HG03439 (cell line): Measurements from ENCODE around the gene COL6A5.
"Not testable (repeated sequence)": the region's sequence is repeated elsewhere in the genome, so short reads cannot be mapped to it uniquely, and the experiment has no call there.

Experiments
- ATAC-seq: cut with Tn5 transposase; IDR thresholded peaks from one replicate; pipeline ENCODE4 v1.9.1; 2021; ENCODE audit warnings: mild to moderate bottlenecking, moderate library complexity; ENCODE audit not compliant: unreplicated experiment

Gene COL6A5

DNA sequence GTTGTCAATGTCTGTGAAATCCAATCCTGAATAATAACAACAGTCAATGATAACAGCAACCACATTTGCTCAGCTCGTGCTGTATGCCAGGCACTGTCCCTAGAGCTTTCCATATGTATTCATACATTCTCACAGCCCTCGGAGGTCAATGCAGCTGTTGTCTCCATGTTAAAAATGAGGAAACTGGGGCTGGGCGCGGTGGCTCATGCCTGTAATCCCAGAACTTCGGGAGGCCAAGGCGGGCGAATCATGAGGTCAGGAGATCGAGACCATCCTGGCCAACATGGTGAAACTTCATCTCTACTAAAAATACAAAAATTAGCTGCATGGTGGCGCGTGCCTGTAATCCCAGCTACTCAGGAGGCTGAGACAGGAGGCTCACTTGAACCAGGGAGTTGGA, 86.6 kb downstream of the COL6A5 start:
- ATAC-seq, result not testable (repeated sequence)

DNA sequence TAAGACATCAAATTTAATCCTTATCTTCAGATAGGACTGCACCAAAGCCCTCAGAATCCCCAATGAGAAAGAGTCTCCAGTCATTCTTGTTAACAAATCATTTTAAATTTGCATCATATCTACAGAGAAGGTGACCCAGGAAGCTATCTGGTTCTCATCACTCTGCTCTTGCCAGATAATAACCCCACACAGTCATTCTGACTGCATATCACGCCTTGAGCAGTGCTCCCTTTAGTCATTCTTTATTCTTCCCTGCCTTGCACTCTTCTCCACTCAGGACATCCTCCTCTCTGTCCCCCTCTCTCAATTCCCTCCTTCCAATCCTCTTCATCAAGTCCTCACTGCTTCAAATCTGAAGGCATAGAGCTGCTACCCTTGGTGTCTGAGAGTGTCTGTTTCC, 87.8 kb downstream of the COL6A5 start:
- ATAC-seq, result no peak

DNA sequence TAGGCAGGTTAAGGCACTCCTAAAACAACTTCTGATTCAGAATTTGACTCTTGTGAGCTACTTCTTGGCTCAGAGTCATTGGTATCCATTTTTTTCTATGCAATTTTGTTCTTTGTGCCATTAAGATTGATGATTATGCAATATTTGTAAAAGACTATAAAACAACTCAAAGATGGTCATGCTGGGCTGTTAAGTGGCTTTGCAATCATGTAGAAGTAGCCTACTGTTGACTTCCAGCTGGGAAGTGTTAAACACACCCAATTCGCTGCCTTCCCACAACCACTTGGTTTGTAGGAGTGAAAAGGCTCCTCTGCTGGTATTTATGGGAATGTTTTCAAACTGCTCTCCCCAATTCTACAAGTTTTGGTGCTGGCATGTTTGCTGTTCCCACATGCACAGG, 96.8 kb downstream of the COL6A5 start:
- no peak for ATAC-seq

DNA sequence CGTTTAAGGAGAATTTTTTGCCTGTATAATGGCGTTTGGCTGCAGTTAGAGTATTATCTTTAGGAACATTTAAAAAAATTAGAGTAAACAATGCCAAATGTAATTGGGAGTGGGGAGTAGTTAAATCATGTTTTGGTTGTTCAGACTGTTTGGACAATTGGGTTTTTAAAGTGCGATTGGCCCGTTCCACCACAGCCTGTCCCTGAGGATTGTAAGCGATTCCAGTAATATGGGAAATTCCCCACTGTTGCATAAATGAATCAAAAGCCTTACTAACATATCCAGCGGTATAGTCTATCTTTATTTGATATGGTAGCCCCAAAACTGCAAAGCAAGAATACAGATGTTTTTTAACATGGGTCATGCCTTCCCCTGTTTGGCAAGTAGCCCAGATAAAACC, 101.4 kb downstream of the COL6A5 start:
- ATAC-seq, result not testable (repeated sequence)

DNA sequence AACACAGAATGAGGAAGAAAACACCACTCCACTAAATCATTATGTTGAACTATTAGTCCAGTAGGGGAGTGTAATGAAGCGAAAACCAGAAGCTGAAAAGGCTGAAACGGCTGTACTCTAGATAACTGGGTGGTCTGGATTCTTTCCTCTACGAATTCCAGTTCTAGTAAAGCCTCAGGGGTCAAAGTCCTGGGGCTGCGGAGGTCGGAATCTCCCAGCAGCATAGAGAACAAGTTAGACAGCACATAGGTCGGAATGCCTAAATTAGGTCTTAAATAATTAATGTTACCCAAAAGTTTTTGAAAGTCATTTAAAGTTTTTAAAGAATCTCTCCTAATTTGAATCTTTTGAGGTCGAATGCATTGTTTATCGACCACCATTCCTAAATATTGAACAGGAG, 102.7 kb downstream of the COL6A5 start:
- ATAC-seq, result not testable (repeated sequence)

DNA sequence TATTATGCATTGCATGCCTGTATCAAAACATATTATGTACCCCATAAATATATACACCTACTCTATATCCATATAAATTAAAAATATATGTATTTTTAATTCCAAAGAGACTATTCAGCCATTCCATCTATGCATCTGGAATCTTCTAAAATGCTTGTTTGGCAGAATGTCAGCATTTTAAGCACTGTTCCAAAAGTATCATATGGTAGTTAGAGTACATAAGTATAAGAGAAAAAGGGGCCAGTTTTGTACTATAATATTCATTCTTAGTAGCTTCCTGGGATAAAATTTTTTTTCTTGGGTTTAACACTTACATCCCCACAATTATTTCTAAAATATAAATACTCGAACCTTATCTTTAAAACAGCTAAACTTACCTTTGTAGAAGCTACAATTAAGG, 111.1 kb downstream of the COL6A5 start:
- no peak for ATAC-seq

DNA sequence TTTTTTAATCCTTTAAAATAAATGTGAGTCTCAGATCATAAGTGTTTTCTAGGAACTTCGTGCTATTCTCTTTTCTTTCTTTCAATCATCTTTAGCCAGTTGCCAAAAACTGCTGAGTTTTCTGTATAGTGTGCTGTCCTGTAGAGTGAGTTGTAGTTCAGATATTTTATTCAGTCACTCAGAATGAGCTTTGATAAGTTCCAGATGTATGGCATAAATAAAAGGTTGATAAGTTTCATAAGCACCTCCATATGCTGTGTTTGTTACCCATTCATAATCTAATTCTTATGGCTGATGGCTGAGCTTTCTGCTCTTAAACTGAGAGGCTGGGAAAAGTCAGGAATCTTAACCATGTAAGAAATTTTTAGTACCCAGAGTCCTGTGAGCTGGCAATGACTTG, 112.2 kb downstream of the COL6A5 start:
- ATAC-seq, result no peak

DNA sequence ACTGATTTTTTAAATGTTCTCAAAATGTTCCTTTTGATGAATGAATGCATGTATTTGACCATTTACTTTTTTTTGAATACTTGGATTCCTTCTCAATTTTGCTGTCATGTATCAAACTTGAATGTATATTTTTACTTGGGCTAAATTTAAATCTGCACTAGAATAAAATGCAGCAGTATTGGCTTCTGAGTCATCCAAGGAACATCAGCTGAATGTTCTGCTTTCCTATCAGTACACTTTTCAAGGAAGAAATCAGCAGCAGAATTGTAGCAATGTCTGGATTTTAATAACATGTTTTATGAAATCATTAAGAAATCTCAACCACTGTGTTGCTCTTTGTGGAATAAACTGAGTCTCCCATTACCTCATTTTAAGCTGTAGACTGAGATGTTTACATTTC, 114.5 kb downstream of the COL6A5 start:
- no peak for ATAC-seq

DNA sequence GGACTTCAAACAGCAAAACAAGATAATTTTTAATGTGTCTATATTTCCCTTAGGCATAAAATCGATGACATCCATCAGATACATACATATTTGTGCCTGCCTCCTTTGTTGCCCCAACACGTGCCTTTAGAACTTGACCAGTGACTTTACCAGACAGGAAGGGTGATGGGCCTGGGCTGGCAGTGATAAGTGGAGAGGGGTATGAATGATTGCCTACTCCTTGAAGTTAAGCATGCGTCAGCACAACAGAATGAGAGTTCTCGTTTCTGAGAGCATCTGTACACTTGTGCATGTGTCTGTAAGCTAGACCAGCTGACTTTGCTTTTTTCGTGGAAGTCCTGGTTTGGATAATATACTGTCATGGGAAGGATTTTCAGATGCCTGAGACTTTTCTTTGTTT, 116.6 kb downstream of the COL6A5 start:
- ATAC-seq, result no peak

DNA sequence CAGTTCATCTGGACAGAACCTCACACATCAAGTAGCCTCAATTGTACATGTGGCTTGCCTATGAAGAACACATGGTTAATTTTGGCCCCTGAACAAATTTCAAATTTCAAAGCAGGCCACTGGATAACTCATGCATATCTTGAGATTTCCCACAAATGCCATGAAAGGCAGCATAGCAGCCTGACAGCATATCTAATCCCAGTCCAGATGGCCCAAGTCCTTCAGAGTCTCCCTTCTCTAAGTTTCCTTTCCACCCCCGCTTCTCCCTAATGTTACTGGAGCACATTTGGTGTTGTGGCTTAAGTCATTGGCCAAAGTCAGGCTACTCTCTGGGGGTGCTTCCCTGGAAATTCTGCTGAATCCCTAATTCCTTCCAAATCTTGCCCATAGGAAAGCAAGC, 117.7 kb downstream of the COL6A5 start:
- ATAC-seq, result no peak

DNA sequence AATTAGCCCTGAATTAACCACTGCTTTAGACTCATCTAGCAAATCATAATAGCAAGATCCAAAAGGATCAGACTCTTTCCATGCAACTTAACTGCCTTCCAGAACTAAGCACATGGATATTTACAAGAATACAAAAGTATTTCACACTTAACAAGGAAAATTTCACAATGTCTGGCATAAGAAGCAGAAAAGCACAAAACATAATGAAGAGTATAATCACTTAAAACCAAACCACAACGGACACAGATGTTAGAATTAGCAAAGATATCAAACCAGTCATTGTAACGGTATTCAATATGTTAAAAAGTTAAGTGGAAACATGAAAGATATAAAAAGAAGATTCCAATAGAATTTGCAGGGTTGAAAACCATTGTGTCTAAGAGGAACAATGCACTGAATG, 120.0 kb downstream of the COL6A5 start:
- no peak for ATAC-seq

DNA sequence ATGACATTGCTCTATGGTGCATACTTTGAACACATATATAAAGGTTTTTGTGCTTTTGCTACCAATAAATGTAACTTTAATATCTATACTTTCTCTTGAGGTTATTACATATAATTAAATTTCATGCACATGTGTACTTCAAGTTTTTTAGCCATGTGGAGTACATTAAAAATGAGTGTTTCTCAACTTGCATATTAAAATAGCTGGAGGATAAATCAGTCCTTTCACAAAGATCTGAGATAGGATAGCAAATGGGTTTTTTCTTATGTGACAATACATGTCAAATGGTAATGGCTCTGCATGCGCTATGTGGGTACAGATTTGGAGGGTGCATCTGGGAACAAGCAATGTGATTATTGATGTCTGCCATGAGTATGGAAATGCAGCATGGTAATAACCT, 122.8 kb downstream of the COL6A5 start:
- ATAC-seq, result no peak

DNA sequence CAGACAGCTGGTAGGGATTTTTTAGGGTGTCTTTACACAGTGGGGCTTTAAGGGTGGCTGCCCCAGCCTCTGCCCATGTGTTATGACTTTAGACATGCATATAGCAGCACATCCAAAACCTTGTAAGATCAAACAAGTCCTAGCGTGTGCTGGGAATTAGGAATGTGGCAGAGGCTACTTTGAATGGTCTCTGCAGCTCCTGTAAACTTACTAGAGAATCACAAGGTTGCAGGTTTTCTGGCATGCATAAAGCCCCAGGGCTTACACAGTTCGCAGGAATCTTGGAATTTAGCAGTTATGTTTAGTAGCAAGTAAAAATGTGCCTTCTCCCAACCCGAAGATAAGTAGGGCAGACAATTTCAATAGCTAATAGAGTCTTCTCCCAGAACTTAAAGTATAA, 124.7 kb downstream of the COL6A5 start:
- ATAC-seq, result no peak

DNA sequence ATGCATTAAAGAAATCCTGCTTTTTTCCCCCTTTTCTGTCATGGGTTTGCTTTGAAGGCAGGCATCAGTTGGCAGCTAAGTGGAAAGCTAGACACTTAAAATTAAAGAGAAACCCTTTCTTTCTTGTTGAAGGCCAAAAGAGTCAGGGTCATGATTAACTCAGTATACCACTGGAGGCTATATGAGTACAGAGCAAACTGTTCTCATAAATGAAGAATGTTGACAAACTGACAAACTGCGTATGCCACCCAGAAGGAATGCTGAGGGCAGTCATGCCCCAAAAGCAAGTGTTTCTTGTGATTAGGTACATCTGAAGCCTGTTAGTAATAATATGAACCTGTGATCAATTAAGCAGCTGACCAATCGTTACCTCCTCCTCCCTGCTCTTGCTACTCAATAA, 127.9 kb downstream of the COL6A5 start:
- no peak for ATAC-seq

DNA sequence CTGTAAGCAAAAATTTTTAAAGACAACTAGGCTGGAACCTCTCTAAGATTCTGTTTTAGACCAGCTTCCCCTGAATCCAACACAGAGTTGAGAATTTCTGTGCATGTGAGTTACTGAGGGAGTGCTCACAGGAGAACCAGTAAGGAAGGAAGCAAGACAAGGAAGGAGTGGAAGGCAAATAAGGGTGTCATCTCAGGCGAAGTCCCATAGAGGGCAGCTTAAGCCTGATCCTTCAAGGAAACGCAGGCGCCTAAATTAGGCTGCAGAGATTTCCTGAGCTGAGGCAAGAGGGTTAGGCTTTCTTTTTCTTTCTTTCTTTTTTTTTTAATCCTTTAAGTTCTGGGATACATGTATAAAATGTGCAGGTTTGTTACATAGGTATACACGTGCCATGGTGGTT, 135.3 kb downstream of the COL6A5 start:
- no peak for ATAC-seq

DNA sequence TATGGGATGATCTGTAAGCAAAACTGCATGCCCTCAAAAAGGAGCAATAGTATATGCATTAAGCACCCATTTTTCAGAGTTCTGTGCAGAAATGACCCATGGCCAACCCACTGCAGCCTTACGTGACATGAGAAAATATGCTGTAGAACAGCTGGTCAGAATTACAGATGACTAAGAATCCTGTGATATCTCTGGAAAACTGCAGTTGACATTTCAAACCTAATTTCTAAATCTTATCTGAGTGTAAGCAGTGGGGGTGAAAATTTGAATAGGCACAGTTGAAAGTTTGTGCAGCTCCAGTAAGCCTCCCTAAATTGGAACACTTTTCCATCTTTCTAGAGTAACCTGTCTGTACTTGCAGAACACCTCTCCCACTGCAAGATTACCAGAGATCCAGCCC, 142.8 kb downstream of the COL6A5 start:
- no peak for ATAC-seq

DNA sequence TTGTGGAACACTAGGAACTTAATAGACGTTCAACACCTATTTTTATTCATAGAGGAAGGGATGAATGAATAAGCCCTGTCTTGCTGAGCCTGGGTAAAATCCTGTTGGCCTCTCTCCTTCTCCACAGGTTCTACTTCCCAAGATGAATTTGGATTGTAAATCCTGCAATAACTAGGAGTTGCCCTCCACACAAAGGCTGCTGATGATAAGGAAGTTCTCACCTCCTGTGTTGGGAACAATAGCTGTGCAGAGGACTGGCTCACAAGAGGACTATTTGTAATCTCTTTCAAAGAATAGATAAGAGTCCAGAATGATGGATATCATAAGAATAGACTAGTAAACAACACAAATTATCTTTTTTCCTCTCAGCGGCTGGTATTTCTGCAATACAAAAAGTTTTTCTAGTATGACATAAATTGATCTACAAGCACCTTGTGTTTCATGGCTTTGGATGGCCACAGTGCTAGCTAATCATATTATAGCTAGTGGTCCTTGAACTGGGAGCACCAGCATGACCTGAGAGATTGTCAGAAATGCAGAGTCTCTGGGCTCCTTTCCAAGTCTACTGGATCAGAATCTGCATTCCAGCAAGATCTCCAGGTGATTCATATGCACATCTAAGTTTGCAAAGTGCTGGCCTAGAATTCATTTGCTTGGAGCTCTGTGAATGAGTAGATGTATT, 143.4 kb downstream of the COL6A5 start:
- no peak for ATAC-seq

DNA sequence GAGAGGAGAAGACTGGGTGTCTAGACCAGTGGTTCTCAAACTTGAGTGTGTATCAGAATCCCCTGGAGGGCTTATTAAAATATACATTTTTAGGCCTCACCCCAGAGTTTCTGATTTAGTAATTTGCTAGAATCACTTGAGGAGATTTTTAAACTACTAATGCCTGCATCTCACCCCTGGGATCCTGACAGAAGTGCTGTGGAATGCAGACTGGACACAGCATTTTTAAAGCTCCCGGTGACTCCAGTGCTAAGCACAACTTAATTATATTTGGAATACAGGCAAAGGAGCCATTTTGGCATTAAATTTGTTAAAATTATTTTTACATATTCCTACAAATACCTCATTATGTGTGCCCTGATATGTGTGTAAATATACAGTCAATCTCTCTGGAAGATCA, 144.8 kb downstream of the COL6A5 start:
- ATAC-seq, result no peak

DNA sequence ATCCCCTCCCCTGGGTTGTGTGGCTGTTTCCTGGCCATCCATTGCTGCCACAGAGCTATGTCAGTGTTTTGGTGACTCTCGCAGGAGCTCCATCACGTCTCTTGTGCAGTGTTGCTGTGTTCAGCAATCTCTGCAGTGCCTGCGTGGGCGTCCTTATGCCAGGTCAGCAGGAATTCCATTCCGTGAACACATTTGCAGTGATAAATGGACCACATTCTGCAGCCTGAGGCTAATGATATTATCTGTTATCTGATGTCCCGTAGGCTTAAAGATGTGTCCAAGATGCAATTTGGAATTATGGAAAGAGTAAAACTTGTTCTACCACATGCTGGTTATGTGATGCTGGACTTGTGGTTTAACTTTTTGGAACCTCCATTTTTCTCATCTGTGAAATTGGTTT, 146.0 kb downstream of the COL6A5 start:
- no peak for ATAC-seq

DNA sequence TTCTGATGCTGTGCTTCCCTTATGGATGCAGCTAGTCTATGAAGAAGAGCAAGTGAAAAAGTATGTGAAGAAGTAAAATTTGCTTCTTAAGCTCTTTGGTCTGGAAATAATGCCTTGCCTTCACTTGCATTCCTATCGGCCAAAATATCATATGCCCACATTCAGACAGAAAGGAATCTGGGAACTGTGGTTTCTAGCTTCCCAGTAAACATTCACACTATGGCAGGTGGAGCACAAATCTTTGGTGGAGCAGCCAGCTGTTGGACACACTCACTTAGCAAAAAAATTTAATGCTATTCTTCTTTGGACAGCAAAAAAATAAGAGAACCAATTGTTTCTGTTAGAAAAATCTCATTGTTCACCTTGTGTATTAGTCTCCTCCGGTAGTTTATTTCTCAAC, 159.2 kb downstream of the COL6A5 start:
- ATAC-seq, result no peak

DNA sequence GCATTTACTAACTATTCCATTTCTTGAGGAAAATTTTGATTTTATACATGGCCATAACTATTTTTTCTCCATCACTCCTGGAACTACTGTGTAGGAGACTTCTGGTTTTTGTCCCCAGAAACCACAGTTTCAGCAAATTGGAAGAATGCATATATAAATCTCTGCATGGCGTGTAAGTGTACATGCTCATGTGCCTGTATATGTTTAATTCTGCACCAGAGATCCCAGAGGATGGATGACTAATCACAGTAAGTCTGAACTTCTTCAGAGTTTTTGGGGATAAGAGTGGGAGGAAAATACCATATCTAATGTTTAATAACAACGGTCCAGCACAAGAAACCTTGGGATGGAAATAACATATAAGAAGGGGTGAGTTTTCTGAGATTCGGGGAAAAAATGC, 160.6 kb downstream of the COL6A5 start:
- ATAC-seq, result no peak

DNA sequence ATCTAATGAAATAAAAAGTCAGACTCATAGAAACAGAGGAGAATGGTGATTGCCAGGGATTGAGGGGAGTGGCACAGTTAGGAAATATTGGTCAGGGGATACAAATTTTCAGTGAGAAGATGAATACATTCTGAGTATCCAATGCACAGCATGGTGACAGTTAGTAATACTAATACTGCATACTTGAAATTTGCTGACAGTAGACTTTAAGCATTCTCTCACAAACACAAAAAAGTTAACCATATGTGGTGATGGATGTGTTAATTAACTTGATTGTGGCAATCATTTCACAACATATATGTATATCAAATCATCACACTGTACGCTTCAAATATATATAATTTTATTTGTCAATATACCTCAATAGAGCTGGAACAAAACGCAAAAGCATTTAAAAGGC, 162.3 kb downstream of the COL6A5 start:
- no peak for ATAC-seq

DNA sequence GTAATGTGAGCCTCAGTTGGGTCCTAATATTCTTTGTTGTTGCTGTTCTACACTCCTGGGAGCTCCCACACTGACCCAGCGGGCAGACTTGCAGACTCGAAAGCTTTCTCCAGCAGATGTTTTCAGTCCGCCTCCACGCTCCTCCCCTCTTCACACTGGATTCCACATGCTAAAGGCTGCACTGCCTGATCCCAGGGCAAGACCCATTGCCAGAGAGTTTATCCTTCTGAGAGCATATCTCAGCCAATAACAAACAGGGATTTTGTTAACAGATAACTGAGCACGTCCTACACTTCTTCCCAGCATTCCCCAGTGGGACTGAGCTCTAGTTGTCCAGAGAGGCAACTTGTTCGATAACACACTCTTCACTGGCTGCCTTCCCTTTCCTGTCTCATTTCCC, 163.5 kb downstream of the COL6A5 start:
- no peak for ATAC-seq

DNA sequence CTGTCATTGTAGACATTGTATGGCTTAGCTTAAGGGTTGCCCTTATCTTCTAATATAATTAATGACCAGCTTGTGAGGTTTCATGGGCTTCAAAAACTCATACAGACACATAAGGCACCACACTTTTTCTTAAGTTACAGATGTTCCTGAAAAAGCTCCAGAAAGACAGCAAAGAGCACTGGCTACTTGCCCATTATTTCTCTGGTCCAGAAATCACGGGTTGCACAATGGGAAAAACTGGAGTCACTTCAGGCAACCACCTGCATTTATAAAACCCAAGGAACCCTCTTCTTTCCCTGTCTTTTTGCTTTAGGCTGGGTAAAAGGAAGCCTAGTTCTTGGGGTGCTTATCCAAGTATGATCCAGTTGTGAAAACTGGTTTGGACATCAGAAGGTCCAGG, 169.2 kb downstream of the COL6A5 start:
- ATAC-seq, result no peak
